Stomach (tissue), 9 donors: ENCODE results near the gene PRKG1. TPM values are rescaled to one million over a fixed set of nuclear protein-coding genes. Genes with fewer than 3 reads are reported as not detected.

ENCODE experiments used
- DNase-seq, 2 donors: peaks; one replicate each; pipeline versions ENCODE4 v3.0.0 to v3.0.0-alpha.2; 2013 to 2019
- H3K27ac ChIP-seq, 5 donors: fragments of 200-600 bp in 4 of 5; sonication (generic) in 4 of 5; one replicate each; pipeline ENCODE4 v1.5.1; 2013 to 2019; ENCODE audit warnings: mild to moderate bottlenecking in 1 of 5, moderate library complexity in 1 of 5
- H3K27me3 ChIP-seq, 3 donors: fragments of 200-600 bp; sonication (generic); one replicate each; pipeline ENCODE4 v1.5.1; 2017 to 2019; ENCODE audit warnings: mixed run types in 1 of 3
- H3K36me3 ChIP-seq, 4 donors: fragments of 200-600 bp; sonication (generic); 1 replicate in 3 of 4; 2 replicates in 1 of 4; pipeline ENCODE4 v1.5.1; 2016 to 2019
- H3K4me1 ChIP-seq, 4 donors: fragments of 200-600 bp; sonication (generic); one replicate each; pipeline ENCODE4 v1.5.1; 2016 to 2019
- H3K4me3 ChIP-seq, 4 donors: fragments of 200-600 bp; sonication (generic) in 3 of 4; one replicate each; pipeline ENCODE4 v1.5.1; 2016 to 2019; ENCODE audit warnings: mild to moderate bottlenecking in 1 of 4
- H3K9me3 ChIP-seq, 4 donors: fragments of 200-600 bp; sonication (generic); one replicate each; pipeline ENCODE4 v1.5.1; 2016 to 2019
- CTCF ChIP-seq, 7 experiments: fragments of 450-650 bp in 4 of 7; fragments of 200-600 bp in 3 of 7; sonication (generic) in 3 of 7; IDR thresholded peaks; one replicate each; pipeline ENCODE4 v1.5.1; 2016 to 2019; ENCODE audit warnings: antibody characterized with exemption in 7 of 7, control low read depth in 2 of 7, mild to moderate bottlenecking in 1 of 7
- EP300 ChIP-seq: sonication (generic); formaldehyde crosslinking; IDR thresholded peaks from one replicate; pipeline ENCODE4 v1.6.1; 2017; ENCODE audit warnings: antibody characterized with exemption
- POLR2A ChIP-seq, 4 donors: fragments of 450-650 bp; IDR thresholded peaks; one replicate each; pipeline ENCODE4 v1.6.1; 2016; ENCODE audit warnings: antibody characterized with exemption in 4 of 4, control low read depth in 2 of 4, mild to moderate bottlenecking in 1 of 4, moderate library complexity in 1 of 4
- POLR2AphosphoS5 ChIP-seq, 3 donors: sonication (generic); formaldehyde crosslinking; IDR thresholded peaks; one replicate each; pipeline ENCODE4 v1.6.1; 2016; ENCODE audit warnings: antibody characterized with exemption in 3 of 3
- WGBS, 5 donors: extraction: QIAGEN DNeasy Blood & Tissue Kit in 3 of 5; methylation state at CpG; one replicate each; pipeline versions ENCODE4 v1.1.5 to v1.1.7; 2013 to 2018; 5-methylcytosine and 5-hydroxymethylcytosine counted together
- intact Hi-C: fragments of 100-400 bp; cut with DNase I; formaldehyde crosslinking; loops from one replicate; pipeline ENCODE4 v1.15.1; 2023; ENCODE audit warnings: low total_unique reads
- polyA plus RNA-seq, 3 donors: library from polyadenylated mRNA; stranded (reverse); fragments of 200-250 nt; gene quantifications; one replicate each; pipeline ENCODE4 v1.2.3, GENCODE V29; 2013
- total RNA-seq, 5 donors: library from RNA; depleted of rRNA; stranded (reverse); fragments of >200 nt; gene quantifications; one replicate each; pipeline versions ENCODE4 v1.1.0 to v1.2.3, GENCODE V29; 2014 to 2016
- donor health status: healthy with polysubstance abuse.
- donor health status: Bipolar disorder and iron deficiency.
- donor health status: healthy.

The PRKG1 gene
- total and polyA plus RNA-seq, 8 donors: 1.5 to 89.2 (median 14.3) TPM

GRCh38 chr10:52105301-52105700, 1031.0 kb downstream of the PRKG1 start:
- Histone ChIP-seq H3K4me3 (no peak overlapping the region), H3K27ac (no peak overlapping the region), H3K27me3 (no peaks in the 10 kb centered on the region), H3K36me3 (no peaks in the 10 kb centered on the region), H3K9me3 (no peaks in the 10 kb centered on the region), H3K4me1 (no peaks in the 10 kb centered on the region)
- no peak for TF ChIP-seq POLR2A (IDR thresholded peaks at IDR 0.05)
- TF ChIP-seq EP300: no peak
- TF ChIP-seq POLR2AphosphoS5 (IDR thresholded peaks at IDR 0.05): no peak
- no peak for TF ChIP-seq CTCF (IDR thresholded peaks at IDR 0.05)
- 82 to 90% (median 88%) methylated on average over 9 of the region's 9 CpGs for WGBS, 5 donors
- intact Hi-C loops: no loop called here
- DNase-seq: no peak

GRCh38 chr10:52106011-52106410, 1031.7 kb downstream of the PRKG1 start:
- 81 to 86% (median 83%) methylated on average over 4 of the region's 4 CpGs for WGBS, 5 donors
- DNase-seq: no peak
- Histone ChIP-seq H3K27me3 (no peaks in the 10 kb centered on the region), H3K4me3 (no peak overlapping the region), H3K4me1 (no peaks in the 10 kb centered on the region), H3K9me3 (no peaks in the 10 kb centered on the region), H3K36me3 (no peaks in the 10 kb centered on the region), H3K27ac (no peak overlapping the region)
- TF ChIP-seq POLR2AphosphoS5 (IDR thresholded peaks at IDR 0.05): no peak
- TF ChIP-seq EP300: no peak
- no peak for TF ChIP-seq CTCF (IDR thresholded peaks at IDR 0.05)
- no peak for TF ChIP-seq POLR2A (IDR thresholded peaks at IDR 0.05)
- intact Hi-C loops: no loop called here

- H3K4me1 ChIP-seq: no peaks in the 10 kb centered on the region
- H3K9me3 ChIP-seq: no peaks in the 10 kb centered on the region
- no peak for TF ChIP-seq EP300
- no peak for TF ChIP-seq POLR2AphosphoS5 (IDR thresholded peaks at IDR 0.05)
- TF ChIP-seq POLR2A (IDR thresholded peaks at IDR 0.05): no peak
- no peak for TF ChIP-seq CTCF (IDR thresholded peaks at IDR 0.05)
- H3K27ac ChIP-seq: no peak overlapping the region
- no peak for DNase-seq
- no peaks in the 10 kb centered on the region for H3K27me3 ChIP-seq
- intact Hi-C loops: no loop called here
- no peaks in the 10 kb centered on the region for H3K36me3 ChIP-seq
- H3K4me3 ChIP-seq: no peak overlapping the region
Measured at GRCh38 chr10:52106899-52107298, 1032.6 kb downstream of the PRKG1 start.

GRCh38 chr10:52108236-52108635, 1033.9 kb downstream of the PRKG1 start:
- Histone ChIP-seq H3K4me1 (no peaks in the 10 kb centered on the region), H3K36me3 (no peaks in the 10 kb centered on the region), H3K4me3 (no peak overlapping the region), H3K9me3 (no peaks in the 10 kb centered on the region), H3K27ac (no peak overlapping the region), H3K27me3 (no peaks in the 10 kb centered on the region)
- intact Hi-C loops: no loop called here
- DNase-seq: no peak
- TF ChIP-seq POLR2AphosphoS5 (IDR thresholded peaks at IDR 0.05): no peak
- no peak for TF ChIP-seq CTCF (IDR thresholded peaks at IDR 0.05)
- TF ChIP-seq POLR2A (IDR thresholded peaks at IDR 0.05): no peak
- TF ChIP-seq EP300: no peak
- WGBS, 5 donors: 89 to 97% (median 92%) methylated on average over 1 of the region's 1 CpG

- TF ChIP-seq POLR2A (IDR thresholded peaks at IDR 0.05): no peak
- TF ChIP-seq EP300: no peak
- no peak for TF ChIP-seq POLR2AphosphoS5 (IDR thresholded peaks at IDR 0.05)
- no peak for TF ChIP-seq CTCF (IDR thresholded peaks at IDR 0.05)
- Histone ChIP-seq H3K4me1 (no peaks in the 10 kb centered on the region), H3K9me3 (no peaks in the 10 kb centered on the region), H3K27ac (no peak overlapping the region), H3K4me3 (no peak overlapping the region), H3K27me3 (no peaks in the 10 kb centered on the region), H3K36me3 (no peaks in the 10 kb centered on the region)
- 86 to 93% (median 92%) methylated on average over 5 of the region's 5 CpGs for WGBS, 5 donors
- no peak for DNase-seq
- intact Hi-C loops: no loop called here
Measured at GRCh38 chr10:52110576-52110975, 1036.3 kb downstream of the PRKG1 start.
